H9 (cell line): ENCODE data around the gene MRI1. TPM values are rescaled to one million over a fixed set of nuclear protein-coding genes. Genes with fewer than 3 reads are reported as not detected.

ENCODE experiments used
- DNase-seq: peaks from one replicate; pipeline ENCODE4 v3.0.0-alpha.2; 2017
- H2AFZ ChIP-seq: one replicate; pipeline ENCODE4 v1.6.1; 2013; ENCODE audit warnings: mild to moderate bottlenecking, low read length, control low read depth, moderate library complexity
- H2AK5ac ChIP-seq: 2 replicates; pipeline ENCODE4 v1.6.1; 2013; ENCODE audit warnings: low read length, control low read depth, mixed read lengths; ENCODE audit not compliant: insufficient read length
- H2BK120ac ChIP-seq: one replicate; pipeline ENCODE4 v1.6.1; 2013; ENCODE audit warnings: low read depth, mild to moderate bottlenecking, low read length, control low read depth, inconsistent platforms; ENCODE audit not compliant: poor library complexity, severe bottlenecking
- H2BK12ac ChIP-seq: 2 replicates; pipeline ENCODE4 v1.6.1; 2013; ENCODE audit warnings: low read length, control low read depth, mixed read lengths, low read depth; ENCODE audit not compliant: insufficient read length
- H2BK15ac ChIP-seq: 2 replicates; pipeline ENCODE4 v1.6.1; 2013; ENCODE audit warnings: low read depth, low read length, control low read depth
- H2BK20ac ChIP-seq: one replicate; pipeline ENCODE4 v1.6.1; 2013; ENCODE audit warnings: low read depth, mild to moderate bottlenecking, low read length, control low read depth, inconsistent platforms; ENCODE audit not compliant: poor library complexity, severe bottlenecking
- H2BK5ac ChIP-seq: 2 replicates; pipeline ENCODE4 v1.6.1; 2013; ENCODE audit warnings: low read length, control low read depth, mixed read lengths; ENCODE audit not compliant: insufficient read length
- H3K14ac ChIP-seq: 2 replicates; pipeline ENCODE4 v1.6.1; 2013; ENCODE audit warnings: low read length, control low read depth; ENCODE audit not compliant: insufficient read depth
- H3K18ac ChIP-seq: 2 replicates; pipeline ENCODE4 v1.6.1; 2013; ENCODE audit warnings: low read depth, mild to moderate bottlenecking, mixed read lengths, low read length, control low read depth; ENCODE audit not compliant: insufficient read length
- H3K23ac ChIP-seq: 2 replicates; pipeline ENCODE4 v1.6.1; 2013; ENCODE audit warnings: low read length, control low read depth, mixed read lengths, low read depth; ENCODE audit not compliant: insufficient read length
- H3K23me2 ChIP-seq: 2 replicates; pipeline ENCODE4 v1.6.1; 2013; ENCODE audit warnings: low read depth, mild to moderate bottlenecking, mixed read lengths, low read length, control low read depth; ENCODE audit not compliant: insufficient read length, poor library complexity, severe bottlenecking
- H3K27ac ChIP-seq: 2 replicates; pipeline ENCODE4 v1.5.1; 2013; ENCODE audit warnings: low read length, control low read depth, mixed read lengths, low read depth; ENCODE audit not compliant: insufficient read length
- H3K27me3 ChIP-seq: 2 replicates; pipeline ENCODE4 v1.6.1; 2013; ENCODE audit warnings: low read length, control low read depth, inconsistent platforms; ENCODE audit not compliant: insufficient read depth
- H3K4ac ChIP-seq: 2 replicates; pipeline ENCODE4 v1.6.1; 2013; ENCODE audit warnings: low read depth, mild to moderate bottlenecking, control low read depth, inconsistent platforms, low read length, moderate library complexity
- H3K4me1 ChIP-seq: 2 replicates; pipeline ENCODE4 v1.6.1; 2013; ENCODE audit warnings: low read length, control low read depth, inconsistent platforms; ENCODE audit not compliant: insufficient read depth
- H3K4me2 ChIP-seq: 2 replicates; pipeline ENCODE4 v1.6.1; 2013; ENCODE audit warnings: low read length, control low read depth, mixed read lengths; ENCODE audit not compliant: insufficient read length, insufficient read depth
- H3K56ac ChIP-seq: 2 replicates; pipeline ENCODE4 v1.6.1; 2013; ENCODE audit warnings: low read depth, mild to moderate bottlenecking, mixed read lengths, low read length, control low read depth; ENCODE audit not compliant: insufficient read length
- H3K79me1 ChIP-seq: 2 replicates; pipeline ENCODE4 v1.6.1; 2013; ENCODE audit warnings: low read depth, mild to moderate bottlenecking, moderate library complexity, low read length, control low read depth, inconsistent platforms; ENCODE audit not compliant: insufficient read depth, poor library complexity, severe bottlenecking
- H3K79me2 ChIP-seq: 2 replicates; pipeline ENCODE4 v1.6.1; 2013; ENCODE audit warnings: low read length, control low read depth, inconsistent platforms; ENCODE audit not compliant: insufficient read depth
- H3K9ac ChIP-seq: 2 replicates; pipeline ENCODE4 v1.6.1; 2013; ENCODE audit warnings: low read length, control low read depth, mixed read lengths; ENCODE audit not compliant: insufficient read length; ENCODE audit errors: extremely low read depth
- H3K9me3 ChIP-seq: one replicate; pipeline ENCODE4 v1.6.1; 2013; ENCODE audit warnings: low read depth, low read length, inconsistent platforms; ENCODE audit not compliant: control insufficient read depth
- H3T11ph ChIP-seq: one replicate; pipeline ENCODE4 v1.6.1; 2013; ENCODE audit warnings: mild to moderate bottlenecking, low read length, control low read depth, inconsistent platforms
- H4K20me1 ChIP-seq: one replicate; pipeline ENCODE4 v1.6.1; 2013; ENCODE audit not compliant: control insufficient read depth, insufficient read length, insufficient read depth
- H4K5ac ChIP-seq: 2 replicates; pipeline ENCODE4 v1.6.1; 2013; ENCODE audit warnings: low read depth, mild to moderate bottlenecking, mixed read lengths, low read length, control low read depth; ENCODE audit not compliant: insufficient read length
- H4K8ac ChIP-seq: replicated peaks from 2 replicates; pipeline ENCODE4 v1.6.1; 2013; ENCODE audit warnings: low read length, control low read depth, mixed read lengths, low read depth; ENCODE audit not compliant: insufficient read length
- H4K91ac ChIP-seq: 2 replicates; pipeline ENCODE4 v1.6.1; 2013; ENCODE audit warnings: low read depth, mild to moderate bottlenecking, moderate library complexity, mixed read lengths, low read length, control low read depth; ENCODE audit not compliant: insufficient read length
- H3K27ac Mint-ChIP-seq, 3 experiments: 2 replicates in 2 of 3; 3 replicates in 1 of 3; pipeline ENCODE4 v1.8.0; 2020 to 2021; ENCODE audit warnings: mixed read lengths in 3 of 3, mild to moderate bottlenecking in 1 of 3, moderate library complexity in 1 of 3
- H3K27me3 Mint-ChIP-seq: 2 replicates; pipeline ENCODE4 v1.8.0; 2021; ENCODE audit warnings: low read depth, mild to moderate bottlenecking, moderate library complexity, mixed read lengths
- H3K36me3 Mint-ChIP-seq, 3 experiments: 2 replicates in 2 of 3; 3 replicates in 1 of 3; pipeline ENCODE4 v1.8.0; 2020 to 2021; ENCODE audit warnings: low read depth in 3 of 3, mixed read lengths in 3 of 3; ENCODE audit not compliant: insufficient read depth in 1 of 3
- H3K4me1 Mint-ChIP-seq, 2 experiments: 2 replicates each; pipeline ENCODE4 v1.8.0; 2020; ENCODE audit warnings: mixed read lengths in 2 of 2
- H3K4me3 Mint-ChIP-seq, 2 experiments: 2 replicates in 1 of 2; 3 replicates in 1 of 2; pipeline ENCODE4 v1.8.0; 2020 to 2021; ENCODE audit warnings: mild to moderate bottlenecking in 2 of 2, mixed read lengths in 2 of 2, moderate library complexity in 1 of 2
- H3K9me3 Mint-ChIP-seq, 2 experiments: 2 replicates in 1 of 2; 3 replicates in 1 of 2; pipeline ENCODE4 v1.8.0; 2020; ENCODE audit warnings: mild to moderate bottlenecking in 2 of 2, mixed read lengths in 2 of 2, moderate library complexity in 1 of 2
- CTCF ChIP-seq: fragments of 200-600 bp; sonication (generic); conservative IDR thresholded peaks from 3 replicates; pipeline ENCODE4 v1.8.0; 2021; ENCODE audit warnings: antibody characterized with exemption, mild to moderate bottlenecking
- WGBS: extraction: QIAGEN DNeasy Blood & Tissue Kit; methylation state at CpG from one replicate; pipeline ENCODE4 v1.1.7; 2013; ENCODE audit warnings: missing lambda C conversion rate, low lambda C conversion rate, mixed read lengths; ENCODE audit not compliant: insufficient read length; ENCODE audit errors: extremely low coverage; 5-methylcytosine and 5-hydroxymethylcytosine counted together
- total RNA-seq: library from RNA; stranded (reverse); gene quantifications from 2 replicates; pipeline ENCODE4 v1.2.1, GENCODE V29; 2021

MRI1 gene
- total RNA-seq, 1 experiment from 2014 or later: 19.5 TPM

- H3K4me3 Mint-ChIP-seq: no peak overlapping the region
- H3K79me2 ChIP-seq: no peaks in the 10 kb centered on the region
- no peak overlapping the region for H3T11ph ChIP-seq
- H4K5ac ChIP-seq: no peak overlapping the region
- no peaks in the 10 kb centered on the region for H3K4me1 ChIP-seq
- no peaks in the 10 kb centered on the region for H3K27me3 ChIP-seq
- WGBS: no CpG with 5 or more reads among the region's 8 CpGs
- no peaks in the 10 kb centered on the region for H3K79me1 ChIP-seq
- H2AFZ ChIP-seq: no peak overlapping the region
- H3K9me3 Mint-ChIP-seq: no peaks in the 10 kb centered on the region
- no peak overlapping the region for H3K9ac ChIP-seq
- no peak overlapping the region for H3K56ac ChIP-seq
- TF ChIP-seq CTCF: no peak
- no peak overlapping the region for H3K14ac ChIP-seq
- no peak overlapping the region for H2BK5ac ChIP-seq
- H3K27me3 Mint-ChIP-seq: no peaks in the 10 kb centered on the region
- H3K27ac Mint-ChIP-seq: no peak overlapping the region
- no peak for DNase-seq
- H2AK5ac ChIP-seq: no peak overlapping the region
- H3K23ac ChIP-seq: no peak overlapping the region
- no peaks in the 10 kb centered on the region for H4K20me1 ChIP-seq
- H3K9me3 ChIP-seq: no peaks in the 10 kb centered on the region
- H2BK120ac ChIP-seq: no peak overlapping the region
- H4K91ac ChIP-seq: no peak overlapping the region
- H2BK12ac ChIP-seq: no peak overlapping the region
- H3K27ac ChIP-seq: no peak overlapping the region
- H3K18ac ChIP-seq: no peak overlapping the region
- no peak overlapping the region for H3K4ac ChIP-seq
- H3K36me3 Mint-ChIP-seq: no peaks in the 10 kb centered on the region
- H3K23me2 ChIP-seq: peaks cover 6% of the 10 kb centered on the region
- H4K8ac ChIP-seq: no peak overlapping the region
- H3K4me1 Mint-ChIP-seq: peaks cover 11 to 12% of the 10 kb centered on the region in 2 experiments
- H2BK15ac ChIP-seq: no peak overlapping the region
- H3K4me2 ChIP-seq: no peak overlapping the region
- no peak overlapping the region for H2BK20ac ChIP-seq
Measured at GRCh38 chr19:13727798-13728197, 36.5 kb upstream of the MRI1 start.
